OCI-LY3 (cell line): Measurements from ENCODE around the gene STAB1.

Experiments
- CTCF ChIP-seq: fragments of 200-600, 300-600 bp; sonication (generic); IDR thresholded peaks from 2 replicates; pipeline ENCODE4 v1.5.1; 2014; ENCODE audit warnings: antibody characterized with exemption, low read length, low read depth
- EZH2phosphoT487 ChIP-seq: fragments of 200-600 bp; shearing (Covaris generic); IDR thresholded peaks from 2 replicates; pipeline ENCODE4 v1.6.1; 2018; ENCODE audit warnings: antibody characterized with exemption, mixed run types, low read depth

- TF ChIP-seq EZH2phosphoT487 (no peak), CTCF (no peak)
These were observed 77.1 kb downstream of the STAB1 start for GRCh38 chr3:52572221-52572620.
